ENCODE data around the gene ABCA12.

ABCA12 gene

DNA sequence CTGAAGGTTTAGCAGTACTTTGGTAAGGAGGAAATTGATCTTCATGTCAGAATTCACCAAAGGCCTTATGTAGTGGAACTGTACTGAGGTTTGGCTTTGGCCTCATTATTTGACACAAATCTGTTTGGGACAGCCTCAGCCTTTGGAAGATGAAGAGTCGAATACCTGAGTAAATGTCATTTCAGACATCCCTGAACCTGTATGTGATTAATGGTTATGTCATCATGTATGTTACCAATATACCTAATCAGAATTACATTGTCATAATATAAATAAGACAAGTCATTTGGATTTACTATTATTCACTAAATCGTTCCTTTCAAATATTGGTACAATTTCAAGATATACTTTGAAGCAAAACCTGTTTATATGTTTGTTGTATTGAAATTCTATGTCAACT is 10.6 kb upstream of the ABCA12 start:
- Histone ChIP-seq H3K9me3 (ENCODE audit: low read length) (no peaks in the 10 kb centered on the region), H3K36me3 (ENCODE audit: insufficient read depth, low read length) (no peaks in the 10 kb centered on the region), H3K4me1 (ENCODE audit: insufficient read depth, low read length) (no peaks in the 10 kb centered on the region), H2AFZ (ENCODE audit: low read depth, low read length) (no peak overlapping the region), H3K4me3 (ENCODE audit: low read length) (no peak overlapping the region), H3K27me3 (ENCODE audit: insufficient read depth, low read length) (no peaks in the 10 kb centered on the region)

DNA sequence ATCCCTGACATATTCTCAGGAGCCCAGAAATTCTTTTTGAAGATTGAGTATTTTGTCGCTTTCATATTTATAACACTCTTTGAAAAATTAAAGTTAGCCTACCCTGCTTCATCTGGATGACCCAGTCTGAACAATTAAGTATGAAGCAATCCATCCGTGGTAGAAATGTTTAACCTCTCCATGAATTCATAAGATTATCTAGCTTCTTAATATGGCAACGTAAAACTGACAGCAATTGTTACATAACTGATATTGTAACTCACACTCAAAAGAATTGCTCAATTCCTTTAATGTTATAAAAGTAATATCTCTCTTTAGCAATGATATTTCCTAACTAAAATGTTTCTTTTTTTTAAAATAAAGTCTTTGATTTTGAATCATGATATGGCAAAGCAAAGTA is 7.2 kb upstream of the ABCA12 start:
- Histone ChIP-seq H3K4me3 (ENCODE audit: low read length) (no peak overlapping the region), H3K27me3 (ENCODE audit: insufficient read depth, low read length) (no peaks in the 10 kb centered on the region), H3K9me3 (ENCODE audit: low read length) (no peaks in the 10 kb centered on the region), H2AFZ (ENCODE audit: low read depth, low read length) (no peak overlapping the region), H3K4me1 (ENCODE audit: insufficient read depth, low read length) (no peaks in the 10 kb centered on the region), H3K36me3 (ENCODE audit: insufficient read depth, low read length) (no peaks in the 10 kb centered on the region)

DNA sequence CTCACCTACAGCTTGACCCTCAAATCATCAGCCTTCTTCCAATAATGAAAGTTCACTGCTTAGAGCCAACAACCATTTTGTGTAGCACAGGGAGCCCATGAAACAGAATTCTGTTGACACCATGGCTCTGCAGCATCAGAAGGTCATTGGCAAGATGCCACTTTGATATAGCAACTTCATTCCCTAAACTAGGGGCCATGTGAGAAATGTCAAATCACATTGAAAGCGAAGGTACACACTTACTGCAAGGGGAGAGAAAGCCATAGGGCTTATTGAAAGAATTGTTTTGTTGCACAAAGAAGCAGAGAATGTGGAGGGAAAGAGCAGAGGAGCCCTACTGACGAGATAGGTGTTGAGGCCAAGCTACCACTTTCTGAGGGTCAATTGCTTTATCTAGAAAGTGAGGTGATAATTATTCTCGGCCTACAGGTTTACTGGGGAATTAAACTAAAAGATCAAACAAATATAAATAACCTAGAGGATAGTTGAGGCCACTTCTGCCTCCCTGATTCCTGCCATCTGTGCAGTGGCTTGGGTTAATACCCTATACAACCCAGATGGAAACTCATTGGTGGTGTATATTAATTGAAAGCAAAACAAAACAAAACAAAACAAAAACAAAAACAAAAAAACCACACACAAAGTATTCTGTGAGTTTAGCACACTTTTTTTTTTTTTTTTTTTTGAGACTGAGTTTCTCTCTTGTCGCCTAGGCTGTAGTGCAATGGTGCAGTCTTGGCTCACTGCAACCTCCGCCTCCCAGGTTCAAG is 5.9 kb upstream of the ABCA12 start:
- Histone ChIP-seq H3K27me3 (ENCODE audit: insufficient read depth, low read length) (no peaks in the 10 kb centered on the region), H2AFZ (ENCODE audit: low read depth, low read length) (no peak overlapping the region)

DNA sequence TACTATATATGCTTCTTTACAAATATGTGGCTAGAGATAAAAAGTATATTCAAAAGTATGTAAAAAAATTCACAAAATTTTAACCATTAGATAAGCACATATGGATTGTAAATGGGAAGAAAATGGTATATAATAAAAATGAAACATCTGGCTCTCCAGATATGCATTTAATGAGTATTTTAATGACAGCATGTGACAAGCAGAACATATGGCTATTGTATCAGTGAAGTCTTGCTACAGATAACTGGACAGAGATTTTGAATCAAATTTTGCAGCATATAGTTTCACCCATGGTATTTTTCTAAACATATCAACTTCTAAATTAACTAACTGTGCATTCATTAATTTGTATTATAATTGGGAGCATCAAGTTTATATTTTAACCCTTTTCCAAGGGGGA is 5.0 kb upstream of the ABCA12 start:
- H3K27me3 ChIP-seq (ENCODE audit: insufficient read depth, low read length): no peaks in the 10 kb centered on the region
- H3K36me3 ChIP-seq (ENCODE audit: insufficient read depth, low read length): no peaks in the 10 kb centered on the region
- H2AFZ ChIP-seq (ENCODE audit: low read depth, low read length): no peak overlapping the region

More for the DNA sequence above, 5.9 kb upstream of the ABCA12 start:
- H3K9me3 ChIP-seq (ENCODE audit: low read length): no peaks in the 10 kb centered on the region
- no peaks in the 10 kb centered on the region for H3K36me3 ChIP-seq (ENCODE audit: insufficient read depth, low read length)
- H3K4me3 ChIP-seq (ENCODE audit: low read length): no peak overlapping the region
- no peaks in the 10 kb centered on the region for H3K4me1 ChIP-seq (ENCODE audit: insufficient read depth, low read length)

DNA sequence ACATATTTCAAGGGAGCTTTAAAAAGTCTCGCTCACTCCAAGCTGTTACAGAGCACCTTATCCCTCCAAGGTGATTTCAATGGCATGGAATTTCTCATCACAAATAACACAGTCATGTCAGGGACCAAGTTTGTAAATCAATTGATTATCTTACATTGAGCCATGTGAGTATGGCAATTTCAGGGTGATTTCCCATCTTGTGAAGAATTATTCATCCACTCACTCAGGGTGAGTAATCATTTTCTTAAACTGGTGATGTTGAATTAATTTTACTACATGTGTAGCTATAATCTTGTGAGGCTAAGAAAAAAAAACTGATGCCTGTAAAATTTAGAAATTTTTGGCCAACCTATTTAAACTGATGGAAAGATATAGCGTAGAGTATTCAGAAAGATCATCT is 3.3 kb upstream of the ABCA12 start:
- H3K9me3 ChIP-seq (ENCODE audit: low read length): no peaks in the 10 kb centered on the region
- no peak overlapping the region for H3K4me3 ChIP-seq (ENCODE audit: low read length)
- no peaks in the 10 kb centered on the region for H3K27me3 ChIP-seq (ENCODE audit: insufficient read depth, low read length)
- no peaks in the 10 kb centered on the region for H3K36me3 ChIP-seq (ENCODE audit: insufficient read depth, low read length)
- H3K4me1 ChIP-seq (ENCODE audit: insufficient read depth, low read length): no peaks in the 10 kb centered on the region
- H2AFZ ChIP-seq (ENCODE audit: low read depth, low read length): no peak overlapping the region

More for the DNA sequence above, 5.0 kb upstream of the ABCA12 start:
- H3K9me3 ChIP-seq (ENCODE audit: low read length): no peaks in the 10 kb centered on the region
- no peak overlapping the region for H3K4me3 ChIP-seq (ENCODE audit: low read length)
- no peaks in the 10 kb centered on the region for H3K4me1 ChIP-seq (ENCODE audit: insufficient read depth, low read length)

DNA sequence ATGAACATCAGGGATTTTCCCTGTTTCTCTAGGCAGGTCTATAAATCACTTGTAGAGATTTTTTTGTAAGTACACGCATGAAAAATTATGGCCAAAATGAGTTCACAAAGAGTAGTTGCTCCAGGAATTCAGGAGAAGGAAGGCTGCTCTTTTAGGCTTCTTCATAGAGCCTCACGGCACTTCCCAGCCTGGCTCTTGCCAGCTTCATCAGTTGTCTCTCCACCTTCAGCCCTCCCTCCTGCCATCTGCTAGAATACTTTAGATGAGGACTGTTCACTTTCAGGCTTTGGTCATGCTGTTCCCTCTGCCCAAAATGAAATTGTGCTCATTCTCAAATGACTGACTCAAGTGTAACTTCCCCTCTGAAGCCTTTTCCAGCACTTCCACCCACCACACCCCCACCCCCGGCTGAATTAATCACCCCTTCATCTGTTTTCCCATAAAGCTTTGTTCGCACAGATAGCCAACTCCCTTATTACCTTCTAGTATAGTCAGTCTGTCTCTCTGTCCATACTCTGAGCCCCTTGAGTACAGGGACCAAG is 1.8 kb upstream of the ABCA12 start:
- H3K27me3 ChIP-seq (ENCODE audit: insufficient read depth, low read length): no peaks in the 10 kb centered on the region
- no peaks in the 10 kb centered on the region for H3K4me1 ChIP-seq (ENCODE audit: insufficient read depth, low read length)
- H3K4me3 ChIP-seq (ENCODE audit: low read length): no peak overlapping the region
- H3K36me3 ChIP-seq (ENCODE audit: insufficient read depth, low read length): no peaks in the 10 kb centered on the region
- H3K9me3 ChIP-seq (ENCODE audit: low read length): no peaks in the 10 kb centered on the region
- H2AFZ ChIP-seq (ENCODE audit: low read depth, low read length): no peak overlapping the region

DNA sequence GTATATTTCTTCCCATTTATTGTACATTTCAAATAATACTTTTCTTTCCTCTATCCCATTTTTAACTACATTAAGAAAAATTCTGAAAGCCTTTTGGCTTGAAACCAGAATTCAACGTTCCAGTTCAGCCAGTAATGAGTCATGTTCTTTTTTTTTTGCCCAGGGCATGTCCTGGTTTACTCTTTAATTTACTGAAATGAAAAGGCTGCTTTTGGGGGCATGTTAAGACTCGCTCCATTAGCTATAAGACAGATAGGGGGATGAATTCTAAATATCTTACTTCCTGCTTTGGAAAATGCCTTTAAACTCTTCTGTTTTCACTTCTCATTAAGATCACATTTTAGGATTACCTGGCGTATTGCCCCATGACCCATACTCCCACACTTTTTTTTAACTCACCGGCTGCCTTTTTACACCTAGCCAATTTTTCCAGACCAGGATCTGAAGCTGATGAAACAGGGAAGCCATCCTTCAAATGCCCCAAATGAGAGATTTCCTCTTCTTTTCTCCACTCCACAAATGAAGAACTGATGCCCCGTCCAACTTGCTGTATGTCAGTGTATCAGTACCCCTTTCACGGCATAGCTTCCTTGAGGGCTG is 585 bp downstream of the ABCA12 start:
- H3K27me3 ChIP-seq (ENCODE audit: insufficient read depth, low read length): no peaks in the 10 kb centered on the region
- H3K9me3 ChIP-seq (ENCODE audit: low read length): no peaks in the 10 kb centered on the region
- no peak overlapping the region for H3K4me3 ChIP-seq (ENCODE audit: low read length)
- no peak overlapping the region for H2AFZ ChIP-seq (ENCODE audit: low read depth, low read length)
- H3K36me3 ChIP-seq (ENCODE audit: insufficient read depth, low read length): no peaks in the 10 kb centered on the region
- H3K4me1 ChIP-seq (ENCODE audit: insufficient read depth, low read length): no peaks in the 10 kb centered on the region

DNA sequence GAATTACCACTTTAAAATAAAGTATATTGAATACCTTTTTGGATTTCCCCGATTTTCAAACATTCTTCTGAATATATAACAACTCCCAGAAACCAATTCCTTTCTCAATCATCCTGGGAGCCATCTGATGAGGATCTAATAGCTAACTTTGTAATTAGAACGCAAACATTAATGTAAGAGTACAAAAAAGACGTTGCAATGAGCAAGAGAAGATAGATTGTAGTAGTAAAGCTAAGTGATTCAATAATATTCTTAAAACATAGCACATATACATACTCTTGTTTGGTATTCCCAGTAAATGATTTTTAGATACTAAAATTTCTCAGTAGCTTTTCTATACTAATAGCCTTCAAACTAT is 1.1 kb downstream of the ABCA12 start:
- H3K4me1 ChIP-seq (ENCODE audit: insufficient read depth, low read length): no peaks in the 10 kb centered on the region
- no peak overlapping the region for H2AFZ ChIP-seq (ENCODE audit: low read depth, low read length)
- no peaks in the 10 kb centered on the region for H3K36me3 ChIP-seq (ENCODE audit: insufficient read depth, low read length)
- H3K9me3 ChIP-seq (ENCODE audit: low read length): no peaks in the 10 kb centered on the region
- H3K4me3 ChIP-seq (ENCODE audit: low read length): no peak overlapping the region
- no peaks in the 10 kb centered on the region for H3K27me3 ChIP-seq (ENCODE audit: insufficient read depth, low read length)

DNA sequence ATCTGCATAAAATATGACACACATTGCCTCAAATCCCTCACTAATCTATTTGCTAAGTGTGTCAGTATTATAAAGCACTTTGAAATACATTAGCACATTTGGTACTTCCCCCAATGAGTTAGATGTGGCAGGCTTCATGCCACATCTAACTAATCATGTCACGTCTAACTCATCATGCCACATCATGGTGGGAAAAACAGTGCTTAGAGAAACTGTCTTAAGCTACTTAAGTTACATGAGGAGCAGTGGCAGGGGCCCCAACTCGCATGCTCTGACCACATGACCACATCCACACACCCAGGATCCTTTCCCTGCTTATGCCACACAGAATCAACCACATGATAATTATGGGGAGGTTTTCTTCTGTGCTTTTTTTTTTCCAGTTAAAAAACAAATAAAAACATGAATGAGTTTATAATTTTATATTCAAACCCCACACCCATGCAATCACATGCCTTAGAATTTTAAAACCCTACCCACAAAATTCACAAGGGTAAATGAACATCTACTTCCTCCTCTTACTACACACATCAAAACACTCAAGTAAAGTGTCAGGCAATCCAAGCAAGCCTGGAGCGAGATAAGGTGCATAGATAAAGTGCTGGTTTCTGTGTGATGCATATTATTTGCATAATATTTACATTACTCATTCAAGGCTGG is 1.6 kb downstream of the ABCA12 start:
- no peak overlapping the region for H3K4me3 ChIP-seq (ENCODE audit: low read length)
- no peaks in the 10 kb centered on the region for H3K36me3 ChIP-seq (ENCODE audit: insufficient read depth, low read length)
- H2AFZ ChIP-seq (ENCODE audit: low read depth, low read length): no peak overlapping the region
- no peaks in the 10 kb centered on the region for H3K27me3 ChIP-seq (ENCODE audit: insufficient read depth, low read length)
- H3K9me3 ChIP-seq (ENCODE audit: low read length): no peaks in the 10 kb centered on the region
- H3K4me1 ChIP-seq (ENCODE audit: insufficient read depth, low read length): no peaks in the 10 kb centered on the region

DNA sequence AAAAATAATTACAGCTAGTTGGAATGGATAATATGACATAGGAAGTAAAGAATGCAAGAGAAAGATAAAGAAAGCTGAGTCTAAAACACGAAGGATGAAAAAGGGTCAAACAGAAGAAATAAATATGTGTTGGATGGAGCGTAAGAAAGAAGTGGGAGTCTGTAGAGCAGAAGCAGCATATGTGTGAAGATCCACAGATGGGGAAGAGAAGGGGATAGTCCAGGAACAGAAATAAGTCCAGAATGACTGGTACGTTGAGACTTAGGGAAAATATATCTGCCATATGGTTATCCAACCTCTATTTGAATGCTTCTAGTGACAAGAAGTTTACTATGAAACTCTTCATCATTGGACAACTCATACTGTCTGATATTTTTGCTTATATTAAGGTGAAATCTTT is 18.0 kb downstream of the ABCA12 start:
- H3K4me1 ChIP-seq (ENCODE audit: insufficient read depth, low read length): no peaks in the 10 kb centered on the region
- no peak overlapping the region for H3K4me3 ChIP-seq (ENCODE audit: low read length)
- no peak overlapping the region for H2AFZ ChIP-seq (ENCODE audit: low read depth, low read length)
- H3K9me3 ChIP-seq (ENCODE audit: low read length): no peaks in the 10 kb centered on the region
- no peaks in the 10 kb centered on the region for H3K36me3 ChIP-seq (ENCODE audit: insufficient read depth, low read length)
- H3K27me3 ChIP-seq (ENCODE audit: insufficient read depth, low read length): no peaks in the 10 kb centered on the region

DNA sequence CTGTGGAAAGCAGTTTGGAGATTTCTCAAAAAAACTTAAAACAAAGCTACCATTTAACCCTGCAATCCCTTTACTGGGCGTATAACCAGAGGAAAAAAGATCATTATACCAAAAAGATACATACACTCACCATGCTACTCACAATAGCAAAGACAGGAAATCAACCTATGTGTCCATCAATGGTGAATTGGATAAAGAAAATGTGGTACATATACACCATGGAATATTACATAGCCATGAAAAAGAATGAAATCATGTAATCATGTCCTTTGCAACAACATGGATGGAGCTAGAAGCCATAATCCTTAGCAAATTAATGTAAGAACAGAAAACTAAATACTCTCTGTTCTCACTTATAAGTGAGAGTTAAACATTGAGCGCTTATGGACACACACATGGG is 18.6 kb downstream of the ABCA12 start:
- Histone ChIP-seq H3K4me3 (ENCODE audit: low read length) (no peak overlapping the region), H3K4me1 (ENCODE audit: insufficient read depth, low read length) (no peaks in the 10 kb centered on the region), H3K9me3 (ENCODE audit: low read length) (no peaks in the 10 kb centered on the region), H3K27me3 (ENCODE audit: insufficient read depth, low read length) (no peaks in the 10 kb centered on the region), H3K36me3 (ENCODE audit: insufficient read depth, low read length) (no peaks in the 10 kb centered on the region), H2AFZ (ENCODE audit: low read depth, low read length) (no peak overlapping the region)

DNA sequence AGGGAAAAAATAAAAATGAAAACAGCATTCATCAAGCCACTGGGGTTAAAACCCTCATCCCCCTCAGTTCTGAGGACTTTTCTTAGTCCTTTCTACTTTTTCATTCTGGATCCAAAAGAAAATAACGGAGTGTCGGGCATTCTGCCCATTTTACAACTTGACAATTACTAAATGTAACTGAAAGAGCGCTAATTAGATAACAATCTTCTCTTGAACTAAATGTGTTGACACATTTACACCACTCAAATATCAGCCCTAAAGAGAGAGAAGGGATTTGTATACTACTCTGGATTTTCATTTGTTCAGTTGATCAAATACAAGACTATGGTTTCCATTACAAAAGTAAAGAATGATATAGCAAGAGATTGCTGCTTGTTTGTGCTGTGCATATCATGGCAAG is 27.5 kb downstream of the ABCA12 start:
- no peaks in the 10 kb centered on the region for H3K4me1 ChIP-seq (ENCODE audit: insufficient read depth, low read length)
- H2AFZ ChIP-seq (ENCODE audit: low read depth, low read length): no peak overlapping the region
- H3K9me3 ChIP-seq (ENCODE audit: low read length): no peaks in the 10 kb centered on the region
- H3K36me3 ChIP-seq (ENCODE audit: insufficient read depth, low read length): no peaks in the 10 kb centered on the region
- no peak overlapping the region for H3K4me3 ChIP-seq (ENCODE audit: low read length)
- H3K27me3 ChIP-seq (ENCODE audit: insufficient read depth, low read length): no peaks in the 10 kb centered on the region

DNA sequence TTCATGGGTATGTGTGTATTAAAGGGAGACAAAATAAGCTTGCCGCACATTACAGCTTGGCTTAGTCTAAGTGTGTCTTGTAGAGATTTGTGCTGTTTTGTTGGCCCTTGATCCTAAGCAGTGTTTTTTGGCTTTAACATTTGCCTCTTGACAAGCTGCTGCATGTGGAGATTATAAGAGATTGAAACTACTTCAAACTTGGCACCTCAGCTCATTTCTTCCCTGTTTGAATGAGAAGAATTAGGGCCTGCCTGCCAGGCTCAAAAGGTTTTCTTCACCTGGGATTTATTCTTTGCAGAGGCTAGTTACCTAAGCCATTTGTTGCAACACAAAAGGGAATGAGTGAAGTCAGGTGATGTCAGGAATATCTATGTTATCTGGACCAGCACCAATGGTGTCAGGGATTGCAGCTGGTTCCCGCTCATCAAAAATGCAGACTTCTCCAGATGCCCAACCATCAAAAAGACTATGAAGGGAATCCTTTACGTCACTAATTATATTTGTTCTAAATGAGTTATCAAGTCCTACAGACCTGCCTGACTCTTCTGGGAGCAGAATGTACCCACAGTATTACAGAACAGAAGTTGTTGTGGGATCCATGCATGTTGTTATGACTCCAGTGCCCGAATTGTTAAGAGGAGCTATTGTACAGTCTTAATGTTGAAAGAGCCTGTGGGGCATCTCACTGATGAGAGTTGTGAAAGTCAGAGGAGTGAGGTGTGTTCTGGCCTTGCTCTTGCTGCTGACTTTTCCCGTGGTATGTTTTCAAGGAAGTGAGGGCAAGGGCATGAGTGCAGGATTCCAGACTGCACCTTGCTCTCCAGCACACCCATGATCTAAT is 31.0 kb downstream of the ABCA12 start:
- no peak overlapping the region for H2AFZ ChIP-seq (ENCODE audit: low read depth, low read length)
- H3K4me1 ChIP-seq (ENCODE audit: insufficient read depth, low read length): no peaks in the 10 kb centered on the region
- no peak overlapping the region for H3K4me3 ChIP-seq (ENCODE audit: low read length)
- H3K36me3 ChIP-seq (ENCODE audit: insufficient read depth, low read length): no peaks in the 10 kb centered on the region
- no peaks in the 10 kb centered on the region for H3K9me3 ChIP-seq (ENCODE audit: low read length)
- H3K27me3 ChIP-seq (ENCODE audit: insufficient read depth, low read length): no peaks in the 10 kb centered on the region
